BE2C (cell line): ENCODE results near the gene EMX2.
A peak's percentile ranks its signal among the peaks of the same experiment; 100 is the strongest.

Source experiments
- DNase-seq: peaks from one replicate; pipeline ENCODE4 v3.0.0-alpha.2; 2020
- H3K27me3 ChIP-seq: fragments of 250-450 bp; sonication (Bioruptor Pico); 2 replicates; pipeline ENCODE4 v1.5.1; 2020; ENCODE audit warnings: mild to moderate bottlenecking
- H3K36me3 ChIP-seq: fragments of 250-450 bp; sonication (Bioruptor Pico); 2 replicates; pipeline ENCODE4 v1.5.1; 2020; ENCODE audit warnings: mild to moderate bottlenecking
- H3K4me1 ChIP-seq: fragments of 250-450 bp; sonication (Bioruptor Pico); 2 replicates; pipeline ENCODE4 v1.5.1; 2020
- H3K4me3 ChIP-seq: 2 replicates; pipeline ENCODE4 v1.5.1; 2011; ENCODE audit warnings: low read depth, low read length
- H3K9me3 ChIP-seq: fragments of 250-450 bp; sonication (Bioruptor Pico); 2 replicates; pipeline ENCODE4 v1.5.1; 2020
- CTCF ChIP-seq: IDR thresholded peaks from 2 replicates; pipeline ENCODE4 v1.5.1; 2012; ENCODE audit warnings: mild to moderate bottlenecking, low read depth, low read length

EMX2 gene

GRCh38 chr10:117534321-117535297, 7.9 kb upstream of the EMX2 start:
- H3K9me3 ChIP-seq, result no peaks in the 10 kb centered on the region

GRCh38 chr10:117535298-117536071, 7.1 kb upstream of the EMX2 start:
- no peak for TF ChIP-seq CTCF
- Histone ChIP-seq H3K9me3 (no peaks in the 10 kb centered on the region), H3K4me1 (no peaks in the 10 kb centered on the region), H3K27me3 (peaks cover 98% of the 10 kb centered on the region), H3K36me3 (no peaks in the 10 kb centered on the region), H3K4me3 (no peak overlapping the region)
- DNase-seq, result no peak

More at GRCh38 chr10:117534321-117535297, 7.9 kb upstream of the EMX2 start:
- Histone ChIP-seq H3K4me1 (no peaks in the 10 kb centered on the region), H3K36me3 (no peaks in the 10 kb centered on the region), H3K4me3 (no peak overlapping the region), H3K27me3 (peaks cover 93% of the 10 kb centered on the region)
- DNase-seq, result no peak
- no peak for TF ChIP-seq CTCF

- TF ChIP-seq CTCF, result no peak
- H3K4me1 ChIP-seq, result no peaks in the 10 kb centered on the region
- no peaks in the 10 kb centered on the region for H3K9me3 ChIP-seq
- no peaks in the 10 kb centered on the region for H3K36me3 ChIP-seq
- DNase-seq, result no peak
- H3K4me3 ChIP-seq, result no peak overlapping the region
- peaks cover 98% of the 10 kb centered on the region for H3K27me3 ChIP-seq
These were observed 6.3 kb upstream of the EMX2 start for GRCh38 chr10:117536072-117536865.

GRCh38 chr10:117536866-117537435, 5.6 kb upstream of the EMX2 start:
- no peak for TF ChIP-seq CTCF
- Histone ChIP-seq H3K4me1 (no peaks in the 10 kb centered on the region), H3K9me3 (no peaks in the 10 kb centered on the region), H3K4me3 (no peak overlapping the region), H3K27me3 (peaks cover 98% of the 10 kb centered on the region), H3K36me3 (no peaks in the 10 kb centered on the region)
- no peak for DNase-seq

GRCh38 chr10:117537436-117537903, 5.1 kb upstream of the EMX2 start:
- peak; percentile 45 for DNase-seq

More at GRCh38 chr10:117537436-117537903, 5.1 kb upstream of the EMX2 start:
- peak overlapping the region; percentile 25 for H3K4me3 ChIP-seq
- H3K4me1 ChIP-seq, result no peaks in the 10 kb centered on the region
- peak; percentile 41 for TF ChIP-seq CTCF
- H3K36me3 ChIP-seq, result no peaks in the 10 kb centered on the region
- H3K27me3 ChIP-seq, result peaks cover 98% of the 10 kb centered on the region
- no peaks in the 10 kb centered on the region for H3K9me3 ChIP-seq
